ENCODE data around the gene ZBTB4. TPM values are rescaled to one million over a fixed set of nuclear protein-coding genes. Genes with fewer than 3 reads are reported as not detected.
A peak's percentile ranks its signal among the peaks of the same experiment; 100 is the strongest.

ZBTB4 gene
- total RNA-seq, 1 donor from 2014 or later, result 24.6 TPM

GRCh38 chr17:7440113-7440833 lies 39.2 kb downstream of the ZBTB4 start:
- DNase-seq (ENCODE audit: low read depth), result no peak

GRCh38 chr17:7439462-7440112 lies 39.8 kb downstream of the ZBTB4 start, which contains the start of gene FGF11:
Gene FGF11, plus strand, starts transcription at chr17:7439512. Its CDS starts 109 bp downstream, at chr17:7439621.
- no peak for TF ChIP-seq CTCF (conservative IDR thresholded peaks at IDR 0.05; ENCODE audit: low read depth, low read length)
- peak within 1 kb of the TSS; percentile 75 for H3K4me3 ChIP-seq (ENCODE audit: low read depth, low read length)
- DNase-seq (ENCODE audit: low read depth), result no peak

More at GRCh38 chr17:7440113-7440833, 39.2 kb downstream of the ZBTB4 start:
- TF ChIP-seq CTCF (conservative IDR thresholded peaks at IDR 0.05; ENCODE audit: low read depth, low read length), result no peak
- H3K4me3 ChIP-seq (ENCODE audit: low read depth, low read length), result peak overlapping the region; percentile 75

GRCh38 chr17:7438656-7439460 lies 40.6 kb downstream of the ZBTB4 start:
- no peak for DNase-seq (ENCODE audit: low read depth)
- TF ChIP-seq CTCF (conservative IDR thresholded peaks at IDR 0.05; ENCODE audit: low read depth, low read length), result no peak
- peak overlapping the region; percentile 75 for H3K4me3 ChIP-seq (ENCODE audit: low read depth, low read length)

- no peak for DNase-seq (ENCODE audit: low read depth)
- TF ChIP-seq CTCF (conservative IDR thresholded peaks at IDR 0.05; ENCODE audit: low read depth, low read length), result no peak
- H3K4me3 ChIP-seq (ENCODE audit: low read depth, low read length), result peak overlapping the region; percentile 75
These were observed 41.3 kb downstream of the ZBTB4 start for GRCh38 chr17:7437950-7438614.

- no peak for TF ChIP-seq CTCF (conservative IDR thresholded peaks at IDR 0.05; ENCODE audit: low read depth, low read length)
These were observed 42.0 kb downstream of the ZBTB4 start for GRCh38 chr17:7437369-7437863.

More at GRCh38 chr17:7437369-7437863, 42.0 kb downstream of the ZBTB4 start:
- DNase-seq (ENCODE audit: low read depth), result no peak
- peak overlapping the region; percentile 75 for H3K4me3 ChIP-seq (ENCODE audit: low read depth, low read length)
